ENCODE data around the gene GIN1.
"Not testable (repeated sequence)": the region's sequence is repeated elsewhere in the genome, so short reads cannot be mapped to it uniquely, and the experiment has no call there.

The GIN1 gene

DNA sequence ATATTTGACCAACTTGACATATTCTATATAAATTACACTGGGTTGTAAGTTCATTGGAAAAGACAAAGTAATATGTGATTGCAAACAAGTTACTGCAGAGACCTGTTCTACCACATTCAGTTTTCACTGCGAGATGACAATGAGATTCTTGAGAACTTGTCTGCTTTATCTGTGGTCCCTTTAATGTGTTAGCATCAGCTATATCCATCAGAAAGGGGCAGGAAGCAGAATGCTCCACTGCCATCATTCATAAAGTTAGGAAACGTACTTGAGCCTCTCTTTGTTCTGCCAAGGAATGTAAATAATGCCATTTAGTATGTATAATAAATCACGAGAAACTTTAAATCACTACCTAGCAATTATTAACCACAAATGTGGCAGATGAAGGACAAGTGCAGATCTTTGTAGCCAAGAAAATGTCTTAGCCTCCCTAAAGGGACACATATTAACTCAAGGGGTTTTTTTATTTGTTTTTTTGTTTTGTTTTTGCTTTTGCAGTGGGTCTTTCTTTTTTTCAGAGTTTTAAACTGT lies 59.4 kb downstream of the GIN1 start:
- no peak for TF ChIP-seq CTCF (IDR thresholded peaks at IDR 0.05; ENCODE audit: insufficient read depth, low read length, missing control alignments)
- no peak overlapping the region for H3K4me3 ChIP-seq (ENCODE audit: low read depth, low read length)
- no peak for DNase-seq (ENCODE audit: low read depth, low spot score)
- POLR2A ChIA-PET: no interaction called here
- CTCF ChIA-PET: no interaction called here

GRCh38 chr5:103059525-103059924 lies 60.4 kb downstream of the GIN1 start:
- CTCF ChIA-PET: no interaction called here
- H3K4me3 ChIP-seq (ENCODE audit: low read depth, low read length): no peak overlapping the region
- POLR2A ChIA-PET: no interaction called here
- no peak for TF ChIP-seq CTCF (IDR thresholded peaks at IDR 0.05; ENCODE audit: insufficient read depth, low read length, missing control alignments)
- no peak for DNase-seq (ENCODE audit: low read depth, low spot score)

- POLR2A ChIA-PET: no interaction called here
- TF ChIP-seq CTCF (IDR thresholded peaks at IDR 0.05; ENCODE audit: insufficient read depth, low read length, missing control alignments): no peak
- no peak for DNase-seq (ENCODE audit: low read depth, low spot score)
- CTCF ChIA-PET: interaction anchor here (1.3 kb wide), 1 partner anchor 16 kb away, joined by 4 read pairs; no protein-coding TSS in a partner anchor
- no peak overlapping the region for H3K4me3 ChIP-seq (ENCODE audit: low read depth, low read length)
Observed at GRCh38 chr5:103057208-103058130, 62.5 kb downstream of the GIN1 start.

GRCh38 chr5:103046706-103047105 lies 73.2 kb downstream of the GIN1 start:
- POLR2A ChIA-PET; H3K4me3 ChIP-seq (ENCODE audit: low read depth, low read length); DNase-seq (ENCODE audit: low read depth, low spot score): not testable (repeated sequence)
- CTCF ChIA-PET: interaction anchor here (1.0 to 1.1 kb wide), 2 partner anchors 93 to 508 kb away, joined by 3 to 4 read pairs; no protein-coding TSS in a partner anchor

GRCh38 chr5:103041071-103041676 lies 78.8 kb downstream of the GIN1 start:
- ChIA-PET CTCF (interaction anchor here (0.9 to 4.7 kb wide), 16 partner anchors 10 to 504 kb away, joined by 3 to 47 read pairs (median 4); no protein-coding TSS in a partner anchor), POLR2A (no interaction called here)
- TF ChIP-seq CTCF (IDR thresholded peaks at IDR 0.05; ENCODE audit: insufficient read depth, low read length, missing control alignments): peak; percentile 32
- DNase-seq (ENCODE audit: low read depth, low spot score): no peak
- H3K4me3 ChIP-seq (ENCODE audit: low read depth, low read length): no peak overlapping the region

DNA sequence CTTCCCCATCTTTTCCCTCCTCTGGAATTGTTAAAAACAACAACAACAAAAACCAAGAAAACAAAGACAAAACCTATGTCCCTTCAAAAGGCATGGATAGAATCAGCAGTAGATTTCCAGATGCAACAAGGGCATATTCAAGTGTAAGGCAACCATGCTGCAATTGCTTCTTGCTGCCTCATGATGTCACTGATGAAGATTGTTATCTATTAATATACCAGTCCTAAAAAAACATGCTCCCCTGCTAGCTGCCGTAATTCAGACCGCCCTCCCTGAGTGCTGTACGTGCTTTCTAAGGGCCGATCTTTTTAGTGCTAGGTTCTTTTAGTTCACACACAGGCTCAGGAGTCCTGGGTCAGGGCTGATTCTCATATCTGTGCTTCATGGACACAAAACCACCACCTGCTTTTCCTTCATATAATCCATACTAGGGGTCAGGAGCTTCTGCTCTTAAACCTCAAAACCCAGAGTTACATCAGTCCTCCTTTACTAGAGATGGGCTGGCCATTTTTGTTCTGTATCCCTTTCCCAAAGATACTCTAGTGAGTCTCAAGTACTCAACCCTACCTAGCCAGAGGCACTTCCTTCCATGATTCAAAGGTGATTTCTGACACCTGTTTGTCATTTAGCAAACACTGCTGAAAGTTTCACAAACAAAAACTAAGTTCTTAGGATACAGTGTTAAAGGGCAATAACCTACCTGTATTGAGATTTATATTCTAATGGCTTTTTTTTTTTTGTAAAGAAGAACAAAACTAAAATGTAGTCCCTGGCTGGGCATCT lies 82.1 kb downstream of the GIN1 start:
- ChIA-PET CTCF (no interaction called here), POLR2A (no interaction called here)
- TF ChIP-seq CTCF (IDR thresholded peaks at IDR 0.05; ENCODE audit: insufficient read depth, low read length, missing control alignments): no peak
- no peak overlapping the region for H3K4me3 ChIP-seq (ENCODE audit: low read depth, low read length)
- no peak for DNase-seq (ENCODE audit: low read depth, low spot score)

Measured in AG04449 (cell line).